Measurements from ENCODE around the gene CDRT4.

Gene CDRT4

DNA sequence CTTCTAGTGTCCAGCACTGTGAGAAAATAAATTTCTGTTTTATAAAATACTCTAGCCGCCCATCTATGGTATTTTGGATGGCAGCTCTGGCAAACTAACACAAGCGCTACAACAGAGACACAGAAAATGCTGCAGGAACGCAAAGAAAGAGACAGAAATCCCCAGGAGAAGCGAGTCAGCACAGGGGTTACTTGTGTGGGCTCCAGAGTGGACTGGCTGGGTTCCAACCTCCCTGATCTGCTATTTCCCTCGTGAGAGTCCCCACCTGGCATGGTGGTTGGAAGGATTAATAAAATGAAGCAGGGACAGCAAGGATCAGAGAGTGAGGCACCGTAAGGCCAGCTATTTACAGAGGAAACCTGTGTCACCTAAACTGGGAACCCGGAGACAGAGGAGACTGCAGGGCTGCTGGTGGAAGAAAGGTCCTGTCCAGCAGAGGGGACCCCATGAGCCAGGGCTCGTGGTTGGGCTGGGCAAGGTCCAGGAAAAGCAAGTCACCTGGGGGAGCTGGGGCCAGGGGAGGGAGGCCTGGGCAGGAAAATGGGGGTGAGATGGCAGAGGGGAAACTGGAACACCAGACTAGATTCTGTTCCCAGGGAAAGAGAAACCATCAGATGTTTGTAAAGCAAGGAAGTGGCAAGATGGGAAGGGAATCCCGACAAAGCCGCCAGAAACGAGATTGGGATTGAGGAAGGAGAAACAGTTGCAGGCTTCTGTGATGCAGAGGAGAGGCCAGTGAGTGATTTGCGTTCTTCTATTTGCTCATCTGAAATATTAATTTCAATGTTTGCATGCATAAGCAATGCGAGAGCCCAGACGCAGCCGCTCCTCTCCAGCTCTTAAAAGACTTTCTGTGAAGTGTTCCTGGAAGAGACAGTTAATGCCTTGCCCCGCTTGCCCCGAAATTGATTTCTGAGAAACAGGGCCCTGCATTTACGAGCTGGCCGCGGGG is 63.0 kb downstream of the CDRT4 start:
- peak; percentile 50 for DNase-seq (ENCODE audit: low read depth)
- no peak overlapping the region for H3K4me3 ChIP-seq (ENCODE audit: low read depth, low read length)

DNA sequence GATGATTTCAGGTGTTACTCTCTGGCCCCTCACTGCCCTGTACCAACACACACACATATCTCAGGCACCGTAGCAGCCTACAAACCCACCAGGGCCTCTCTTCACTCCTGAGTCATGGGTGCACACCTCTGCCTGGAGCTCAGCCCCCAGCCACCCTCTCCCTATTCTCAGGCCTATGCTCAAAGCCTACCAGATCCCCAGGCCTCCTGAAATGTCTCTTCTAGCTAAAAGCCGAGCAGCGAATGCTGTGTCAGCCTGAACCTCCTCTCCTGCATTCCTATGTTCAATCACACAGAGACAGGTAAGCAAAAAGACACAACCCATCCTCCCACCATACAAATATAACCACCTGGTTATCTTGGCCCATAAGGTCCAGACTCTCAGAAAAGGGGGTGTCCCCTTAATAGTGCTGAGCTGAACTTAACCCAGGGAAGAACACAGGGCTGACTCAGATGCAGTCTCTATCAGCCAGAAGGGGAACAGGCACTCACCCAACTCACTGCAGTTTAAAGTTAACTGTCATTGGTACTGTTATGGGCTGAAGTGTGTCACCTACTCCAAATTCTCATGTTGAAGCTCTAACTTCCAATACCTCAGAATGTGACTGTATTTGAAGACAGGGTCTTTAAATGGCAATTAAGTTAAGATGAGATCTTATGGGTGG is 64.0 kb downstream of the CDRT4 start:
- DNase-seq (ENCODE audit: low read depth) = no peak
- H3K4me3 ChIP-seq (ENCODE audit: low read depth, low read length) = no peak overlapping the region

DNA sequence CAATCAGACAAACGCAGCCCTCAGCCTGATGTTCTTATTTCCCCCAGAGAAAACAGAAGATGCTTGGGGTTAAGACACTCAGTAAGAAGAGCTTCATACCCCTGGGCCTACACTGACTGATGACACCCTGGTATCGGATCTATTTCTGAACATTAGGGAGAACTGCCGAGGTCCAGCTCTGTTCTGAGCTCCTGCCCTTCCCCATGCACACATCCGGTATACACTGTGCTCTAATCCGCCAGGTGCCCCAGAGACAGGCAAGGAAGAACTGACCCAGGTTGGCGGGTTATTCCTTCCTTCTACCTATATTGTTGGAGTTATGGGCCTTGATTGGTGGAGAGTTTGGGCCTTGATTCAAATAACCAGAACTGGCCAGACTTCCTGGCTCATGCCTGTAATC is 68.0 kb downstream of the CDRT4 start:
- no peak for DNase-seq (ENCODE audit: low read depth)
- H3K4me3 ChIP-seq (ENCODE audit: low read depth, low read length) = no peak overlapping the region

DNA sequence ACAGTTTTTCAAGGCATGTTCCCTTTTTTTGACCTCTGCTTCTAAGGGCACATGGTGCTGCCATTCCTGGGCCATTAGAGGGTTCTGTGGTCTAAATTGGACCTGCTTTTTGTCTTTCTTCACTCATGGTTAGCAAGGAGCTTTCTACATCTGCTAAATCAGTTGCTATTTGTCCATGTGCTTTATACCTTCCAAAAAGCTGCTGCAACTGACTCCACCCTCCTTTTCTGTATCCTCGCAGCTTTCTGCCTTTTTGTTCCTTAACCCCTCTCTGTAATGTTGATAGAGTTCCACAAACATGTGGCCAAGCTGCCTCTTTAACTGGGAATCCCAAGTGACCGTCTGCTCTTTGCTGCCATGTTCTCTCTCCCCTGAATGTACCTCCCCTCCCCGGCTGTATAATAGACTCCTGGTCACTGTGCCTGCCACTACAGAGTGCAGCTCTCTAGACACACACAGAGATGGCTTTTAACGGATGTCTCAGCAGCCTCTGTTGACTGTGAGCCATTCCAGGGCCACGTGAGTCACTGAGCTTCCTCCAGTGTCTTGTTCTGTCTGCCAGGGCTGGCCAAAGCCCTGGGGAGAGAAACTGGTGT is 68.6 kb downstream of the CDRT4 start:
- H3K4me3 ChIP-seq (ENCODE audit: low read depth, low read length) = no peak overlapping the region
- no peak for DNase-seq (ENCODE audit: low read depth)

DNA sequence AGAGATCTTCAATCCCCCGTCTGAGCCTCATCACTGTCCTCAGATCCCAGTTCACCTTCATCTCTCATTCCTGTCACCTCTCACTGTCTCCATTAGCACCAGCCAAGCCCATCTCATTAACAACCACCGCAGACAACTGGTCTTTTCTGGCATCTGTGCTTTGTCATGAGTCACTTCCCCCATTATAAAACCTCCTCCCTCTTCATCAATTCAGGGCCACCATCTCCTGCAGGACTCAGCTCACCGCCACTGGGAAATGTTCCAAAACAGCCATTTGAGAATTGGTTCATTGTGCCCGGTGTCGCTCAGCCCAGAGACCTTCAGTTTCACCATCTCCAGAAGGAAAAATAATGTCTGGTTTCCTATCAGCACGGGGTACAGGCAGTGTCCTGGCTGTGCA is 69.1 kb downstream of the CDRT4 start:
- no peak overlapping the region for H3K4me3 ChIP-seq (ENCODE audit: low read depth, low read length)
- DNase-seq (ENCODE audit: low read depth) = no peak

DNA sequence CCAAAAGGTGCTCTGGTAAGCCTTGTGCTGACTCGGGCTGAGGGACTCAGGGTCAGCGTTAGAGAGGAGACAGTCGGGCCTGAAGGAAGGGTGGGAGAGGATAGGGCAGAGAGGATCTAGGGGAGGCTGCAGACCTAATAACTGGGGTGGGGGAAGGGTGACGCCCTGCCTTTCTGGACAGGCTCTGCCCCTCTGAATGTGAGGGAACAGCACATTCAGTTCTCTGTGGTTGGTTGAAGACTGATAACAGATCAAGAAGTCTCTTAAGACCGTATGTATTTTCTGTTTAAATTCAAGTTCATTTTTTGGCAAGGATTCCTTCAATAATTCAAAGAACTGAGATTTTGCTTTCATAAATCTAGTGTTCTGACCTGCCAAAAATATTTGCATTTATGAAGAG is 69.8 kb downstream of the CDRT4 start:
- H3K4me3 ChIP-seq (ENCODE audit: low read depth, low read length) = no peak overlapping the region
- no peak for DNase-seq (ENCODE audit: low read depth)

DNA sequence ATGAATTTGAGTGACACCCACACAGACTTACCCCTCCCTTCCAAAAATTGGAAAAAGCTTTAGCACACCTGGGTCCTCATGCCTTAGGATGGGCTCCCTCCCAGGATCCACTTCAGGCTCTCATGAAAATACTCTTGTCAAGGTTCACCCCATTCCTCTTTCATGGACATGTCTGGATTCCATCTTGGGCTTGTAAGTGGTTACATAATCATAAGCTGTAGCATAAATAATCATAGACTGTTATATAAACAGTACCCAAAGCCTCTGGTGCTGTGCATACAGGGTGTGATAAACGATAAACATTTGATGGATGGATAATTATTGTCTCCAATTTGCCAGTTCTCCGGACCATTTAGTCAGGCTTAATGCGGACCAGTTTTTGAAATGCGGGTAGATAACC is 72.3 kb downstream of the CDRT4 start:
- H3K4me3 ChIP-seq (ENCODE audit: low read depth, low read length) = no peak overlapping the region
- no peak for DNase-seq (ENCODE audit: low read depth)

DNA sequence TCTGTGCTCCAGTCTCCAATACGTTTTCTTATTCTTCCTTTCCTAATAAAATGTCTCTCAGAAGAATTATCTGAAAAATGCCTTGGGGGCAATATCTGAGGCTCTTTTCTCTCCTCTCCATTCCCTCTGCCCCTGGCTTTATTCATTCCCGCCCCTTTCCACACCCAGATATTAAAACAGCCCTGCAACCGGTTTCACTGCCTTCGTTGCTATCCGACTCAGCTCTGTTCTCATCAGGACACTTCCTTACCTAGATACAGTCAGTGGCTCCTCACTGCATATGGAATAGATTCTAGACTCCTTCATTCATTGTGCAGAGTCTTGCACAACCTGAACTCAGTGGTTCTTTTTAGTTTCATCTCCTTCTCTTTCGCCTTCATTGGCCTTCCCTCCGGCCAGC is 74.0 kb downstream of the CDRT4 start:
- no peak overlapping the region for H3K4me3 ChIP-seq (ENCODE audit: low read depth, low read length)
- DNase-seq (ENCODE audit: low read depth) = no peak

DNA sequence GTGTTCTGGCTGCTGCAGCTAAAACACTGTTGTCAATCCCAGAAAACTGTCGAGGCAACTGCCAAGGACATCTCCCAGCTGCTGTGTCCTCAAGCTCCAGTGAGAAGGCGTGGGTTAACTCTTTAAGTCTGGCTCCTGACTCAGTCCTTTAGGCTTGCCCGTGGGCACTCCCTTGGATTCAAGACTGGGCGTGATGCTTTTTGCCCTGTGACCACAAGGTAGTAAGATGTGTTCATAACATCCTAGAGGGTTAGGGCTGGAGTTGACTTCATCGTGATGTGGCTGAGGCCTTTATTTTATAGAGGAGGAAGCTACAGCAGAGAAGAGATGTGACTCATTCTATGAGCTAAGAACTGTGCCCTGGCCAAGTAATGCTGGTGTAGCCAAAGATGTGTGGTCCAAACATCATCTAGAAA is 75.1 kb downstream of the CDRT4 start:
- peak; percentile 71 for DNase-seq (ENCODE audit: low read depth)
- no peak overlapping the region for H3K4me3 ChIP-seq (ENCODE audit: low read depth, low read length)

DNA sequence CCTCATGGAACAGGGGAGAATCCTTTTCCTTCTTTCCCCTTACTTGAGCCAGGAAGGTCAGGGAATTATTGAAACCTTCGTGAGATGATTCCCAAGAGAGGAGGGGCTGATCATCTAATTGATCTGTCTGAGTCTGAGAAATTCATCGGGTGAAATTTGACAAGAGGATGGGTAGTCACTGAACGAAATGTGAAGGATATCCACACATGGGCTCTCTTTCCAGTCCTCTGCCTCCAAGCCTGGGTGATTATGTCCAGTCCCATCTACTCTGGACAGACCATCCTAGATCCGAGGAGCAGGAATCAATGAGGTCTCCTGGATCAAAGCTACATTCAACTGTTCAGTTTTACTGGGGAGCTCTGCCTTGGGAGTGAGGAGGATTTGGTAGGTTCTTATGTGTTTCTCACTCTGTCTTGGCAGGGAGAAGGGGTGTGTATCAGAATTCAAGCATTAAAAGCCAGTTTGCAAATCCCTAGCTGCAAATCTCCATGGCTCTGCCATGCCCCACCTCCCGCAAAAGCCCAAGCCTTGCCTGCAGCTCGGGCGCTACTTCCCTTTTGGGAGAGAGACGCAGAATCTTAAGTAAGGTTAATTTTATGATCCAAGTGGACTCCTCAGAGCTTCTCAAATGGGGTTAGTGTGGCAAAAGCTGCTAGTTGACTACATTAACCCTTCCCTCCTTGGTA is 78.9 kb downstream of the CDRT4 start:
- no peak for DNase-seq (ENCODE audit: low read depth)
- H3K4me3 ChIP-seq (ENCODE audit: low read depth, low read length) = no peak overlapping the region

DNA sequence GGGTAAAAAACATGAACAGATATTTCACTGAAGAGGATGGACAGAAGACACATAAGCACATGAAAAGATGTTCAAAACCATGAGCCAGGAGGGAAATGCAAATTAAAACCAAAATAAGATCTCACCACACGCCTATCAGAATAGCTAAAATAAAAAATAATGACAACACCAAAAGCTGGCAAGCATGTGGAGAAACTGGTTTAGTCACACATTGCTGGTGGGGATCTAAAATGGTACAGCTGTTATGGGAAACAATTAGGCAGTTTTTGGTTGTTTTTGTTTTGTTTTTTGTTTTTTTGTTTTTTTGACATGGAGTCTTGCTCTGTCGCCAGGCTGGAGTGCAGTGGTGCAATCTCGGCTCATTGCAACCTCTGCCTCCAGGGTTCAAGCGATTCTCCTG is 81.3 kb downstream of the CDRT4 start:
- DNase-seq (ENCODE audit: low read depth) = no peak
- no peak overlapping the region for H3K4me3 ChIP-seq (ENCODE audit: low read depth, low read length)

All from skeletal muscle cell (primary cell).